CD4-positive, alpha-beta T cell treated with Interferon gamma for 1 hour (primary cell): ENCODE data around the gene POLL.
A peak's percentile ranks its signal among the peaks of the same experiment; 100 is the strongest.

ENCODE experiments used
- DNase-seq: peaks from one replicate; pipeline ENCODE4 v3.0.0-alpha.2; 2020

POLL gene

GRCh38 chr10:101573885-101574753 lies 13.9 kb downstream of the POLL start:
- DNase-seq = no peak

- no peak for DNase-seq
Measured at GRCh38 chr10:101572785-101573184, 15.3 kb downstream of the POLL start.

DNA sequence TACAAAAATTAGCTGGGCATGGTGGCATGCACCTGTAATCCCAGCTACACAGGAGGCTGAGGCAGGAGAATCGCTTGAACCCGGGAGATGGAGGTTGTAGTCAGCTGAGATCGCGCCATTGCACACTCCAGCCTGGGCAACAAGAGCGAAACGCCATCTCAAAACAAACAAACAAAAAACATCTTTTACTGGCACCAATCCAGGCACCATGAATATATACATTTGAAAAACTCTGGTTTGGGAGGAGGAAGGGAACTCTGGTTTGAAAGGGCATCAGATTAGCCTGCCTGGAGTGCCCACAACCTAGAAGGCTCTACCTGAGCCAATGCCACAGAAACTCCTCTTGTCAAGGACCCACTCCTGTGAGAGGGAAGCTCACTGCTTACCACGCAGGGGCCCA lies 15.9 kb downstream of the POLL start:
- DNase-seq = no peak

DNA sequence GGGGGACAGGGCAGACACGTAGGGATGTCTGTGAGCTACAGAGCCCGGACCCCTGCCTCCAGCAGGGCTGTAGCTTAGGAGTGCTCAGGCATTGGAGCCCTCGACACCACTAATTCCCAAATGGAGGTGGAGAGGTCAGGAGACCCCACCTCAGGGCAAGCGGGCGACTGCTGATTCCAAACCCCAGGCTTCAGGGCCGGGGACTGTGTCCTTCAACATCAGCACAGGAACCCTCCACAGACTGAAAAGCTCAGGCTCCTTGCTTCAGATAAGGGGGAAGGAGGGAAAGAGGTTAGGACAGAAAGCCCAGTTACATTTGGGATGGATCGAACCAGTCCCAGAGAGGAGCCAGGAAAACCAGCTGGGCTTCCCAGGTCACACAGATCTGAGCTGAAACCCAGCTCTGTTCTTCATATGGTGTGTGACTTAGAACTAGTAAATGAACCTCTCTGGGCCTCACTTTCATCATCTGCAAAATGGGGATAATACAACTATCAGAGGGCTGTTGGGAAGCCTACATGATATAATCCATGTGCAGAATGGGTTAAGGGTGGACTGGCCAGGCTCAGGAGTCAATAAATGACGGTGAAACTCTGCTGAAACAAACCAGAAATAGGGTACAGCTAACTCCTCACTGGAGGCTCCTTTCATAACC lies 16.7 kb downstream of the POLL start:
- DNase-seq = no peak

DNA sequence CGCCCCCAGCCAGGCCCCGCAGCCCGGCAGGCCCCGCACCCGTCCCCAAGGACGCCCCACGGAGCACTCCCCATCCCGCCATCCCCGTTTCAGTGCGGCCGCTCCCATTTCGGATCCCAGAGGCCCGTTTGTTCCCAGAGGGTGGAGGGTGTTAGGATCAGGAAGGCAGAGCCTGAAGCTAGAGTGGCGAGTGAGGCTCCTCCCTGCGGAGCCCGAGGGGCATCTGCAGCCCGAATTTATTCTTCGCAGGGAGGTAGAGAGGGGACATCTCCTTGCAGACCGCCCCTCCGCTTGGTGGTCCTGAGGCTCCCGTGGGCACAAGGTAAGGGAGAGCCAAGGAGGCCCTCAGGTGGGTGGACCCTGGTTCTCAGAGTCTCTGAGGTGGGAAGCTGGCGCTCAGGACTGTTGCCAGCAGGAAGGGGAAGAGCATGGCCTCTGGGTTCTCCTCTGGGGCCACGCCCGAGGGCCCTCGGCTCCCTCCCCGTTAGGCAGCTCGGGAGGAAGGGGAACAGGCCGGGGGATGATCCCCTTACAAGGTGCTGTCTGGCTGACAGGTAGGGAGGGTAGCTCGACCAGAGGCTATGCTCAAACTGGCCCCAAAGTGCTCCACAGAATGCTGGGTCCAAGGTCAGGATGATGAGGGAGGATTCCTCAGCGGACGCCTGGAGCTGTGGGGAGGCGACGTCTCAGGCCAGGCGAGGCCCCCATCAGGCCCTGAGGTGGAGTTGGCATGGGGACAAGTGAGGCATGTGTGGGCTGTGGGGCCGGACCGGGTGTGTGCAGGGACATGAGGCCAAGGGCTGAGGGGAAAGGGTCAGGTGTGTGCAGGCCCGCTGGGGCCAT lies 17.4 kb downstream of the POLL start:
- peak; percentile 4 for DNase-seq

GRCh38 chr10:101569622-101570427 lies 18.2 kb downstream of the POLL start:
- peak; percentile 77 for DNase-seq

- no peak for DNase-seq
Measured at GRCh38 chr10:101569323-101569621, 18.8 kb downstream of the POLL start.

DNA sequence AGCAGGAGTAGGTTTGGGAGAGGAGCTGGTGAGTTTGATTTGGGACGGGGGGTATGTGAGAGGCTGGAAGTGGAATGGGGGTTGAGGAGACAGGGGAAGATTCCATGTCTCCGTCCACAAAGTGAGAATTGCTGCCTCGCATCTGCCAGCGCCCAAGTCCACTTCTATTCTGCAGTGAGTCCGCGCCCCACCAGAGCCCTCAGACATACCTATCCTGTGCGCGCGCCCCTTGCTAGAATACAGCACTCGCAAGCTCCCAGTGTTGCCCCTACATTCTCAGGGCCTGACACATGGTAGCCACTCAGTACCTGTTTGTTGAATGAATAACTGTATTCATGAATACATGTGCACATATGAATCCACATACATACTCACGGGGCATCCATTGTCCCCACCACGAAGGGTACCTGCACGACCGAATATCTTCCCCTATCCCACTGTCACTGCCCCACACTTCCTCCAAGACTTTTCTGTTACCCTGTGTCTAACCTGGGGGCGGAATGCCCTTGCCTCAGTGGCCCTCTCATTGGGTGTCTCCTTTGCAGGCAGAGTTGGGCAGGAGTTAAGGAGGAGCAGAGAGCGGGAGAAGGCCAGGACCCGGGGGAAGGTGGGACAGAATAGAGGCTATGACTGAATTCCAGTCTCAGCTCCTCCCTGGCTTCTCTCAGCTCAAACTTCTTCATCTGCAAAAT lies 19.9 kb downstream of the POLL start:
- DNase-seq = no peak

DNA sequence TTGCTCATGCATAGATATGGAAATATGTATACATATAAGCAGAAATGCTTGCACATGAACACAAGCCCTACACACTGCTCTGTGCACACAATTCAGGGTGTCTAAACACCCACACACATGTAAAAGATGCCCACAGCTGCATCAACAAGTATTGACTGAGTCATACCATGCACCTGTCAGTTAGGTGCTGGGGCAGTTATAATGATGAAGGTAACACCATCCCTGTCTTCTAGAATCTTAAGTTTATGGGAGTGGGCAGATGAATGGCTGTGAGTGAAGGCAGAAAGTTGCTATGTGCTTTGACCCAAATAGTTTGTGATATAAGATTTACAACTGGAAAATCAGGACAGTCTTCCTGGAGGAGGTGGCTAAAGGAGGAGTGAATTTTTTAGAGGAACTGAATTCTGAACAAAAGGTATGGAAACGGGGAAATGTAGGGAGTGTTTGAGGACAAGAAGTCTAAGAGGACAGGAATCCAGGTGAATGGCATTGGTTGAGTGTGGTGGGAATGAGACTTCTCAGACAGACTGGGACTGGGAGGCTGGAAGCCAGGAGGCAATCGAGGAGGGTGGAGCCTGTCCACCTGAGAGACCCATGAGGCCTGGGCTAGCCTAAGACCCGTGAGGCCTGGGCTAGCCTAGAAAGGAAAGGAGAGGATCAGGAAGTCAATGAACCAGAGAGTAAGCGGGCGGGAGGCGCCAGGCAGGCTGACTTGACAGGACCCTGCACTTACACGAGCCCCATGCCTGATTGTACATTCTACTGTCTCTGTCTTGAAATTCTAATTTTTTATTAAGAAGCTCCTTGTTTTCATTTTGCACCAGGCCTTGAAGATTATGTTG lies 20.7 kb downstream of the POLL start:
- DNase-seq = no peak

DNA sequence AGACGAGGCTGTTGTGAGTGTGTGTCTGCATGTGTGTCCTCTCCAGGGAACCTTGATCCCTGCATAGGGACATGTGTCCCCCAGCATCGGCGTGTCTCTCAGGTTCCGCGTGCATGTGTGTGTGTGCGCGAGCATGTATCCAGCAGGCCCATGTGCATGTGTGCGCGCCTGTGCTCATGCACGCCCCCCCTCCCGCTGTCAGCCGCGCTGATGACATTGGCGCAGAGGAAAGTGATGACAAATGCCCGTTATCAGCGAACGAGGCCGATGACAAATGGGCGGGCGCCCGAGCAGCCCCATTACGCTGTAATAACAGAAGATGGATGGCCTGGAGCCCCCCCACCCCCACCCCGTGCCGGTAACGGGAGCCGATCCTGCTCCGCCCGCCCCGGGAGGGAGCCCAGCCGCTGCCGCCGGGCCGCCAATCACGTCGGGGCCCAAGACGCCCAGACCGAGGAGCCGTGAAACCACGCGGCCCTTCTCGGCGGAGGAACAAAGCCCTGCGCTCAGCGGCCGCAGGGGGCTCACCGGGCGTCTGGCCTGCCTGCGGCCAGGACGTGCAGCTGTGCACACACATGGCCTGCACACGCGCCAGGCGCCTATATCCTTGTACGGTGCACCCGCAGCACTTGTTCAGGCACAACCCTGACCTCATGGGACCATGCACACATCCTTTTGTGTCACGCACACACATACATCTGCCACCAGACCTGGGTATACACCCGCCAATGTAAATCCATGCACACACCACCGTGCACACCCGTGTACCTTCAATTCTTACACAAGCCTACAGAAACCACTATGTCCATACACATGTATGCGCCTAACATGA lies 21.5 kb downstream of the POLL start:
- DNase-seq = no peak

- DNase-seq = no peak
Measured at GRCh38 chr10:101565936-101566332, 22.1 kb downstream of the POLL start.

DNA sequence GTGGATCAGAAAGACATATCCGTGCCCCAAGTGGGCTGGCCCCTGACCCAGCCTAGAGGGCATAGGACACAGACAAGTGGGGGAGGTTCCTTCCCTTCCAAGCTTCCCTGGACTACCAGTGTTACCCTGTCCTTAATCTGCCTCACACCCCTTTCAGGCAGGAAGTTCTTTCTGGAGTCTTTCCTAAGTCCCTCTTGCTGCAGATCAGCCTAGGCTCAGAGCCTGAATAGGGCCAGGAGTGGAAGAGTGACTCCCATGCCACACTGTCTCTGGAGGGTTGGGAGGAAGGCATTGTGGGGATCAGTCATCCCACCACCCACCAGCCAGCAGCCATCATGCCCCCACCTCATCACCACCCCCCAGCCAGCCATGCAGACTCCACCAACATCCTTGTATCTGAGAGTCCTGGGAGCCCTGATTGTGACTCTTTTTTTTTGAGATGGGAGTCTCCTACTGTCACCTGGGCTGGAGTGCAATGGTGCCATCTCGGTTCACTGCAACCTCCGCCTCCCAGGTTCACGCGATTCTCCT lies 22.6 kb downstream of the POLL start:
- DNase-seq = no peak

DNA sequence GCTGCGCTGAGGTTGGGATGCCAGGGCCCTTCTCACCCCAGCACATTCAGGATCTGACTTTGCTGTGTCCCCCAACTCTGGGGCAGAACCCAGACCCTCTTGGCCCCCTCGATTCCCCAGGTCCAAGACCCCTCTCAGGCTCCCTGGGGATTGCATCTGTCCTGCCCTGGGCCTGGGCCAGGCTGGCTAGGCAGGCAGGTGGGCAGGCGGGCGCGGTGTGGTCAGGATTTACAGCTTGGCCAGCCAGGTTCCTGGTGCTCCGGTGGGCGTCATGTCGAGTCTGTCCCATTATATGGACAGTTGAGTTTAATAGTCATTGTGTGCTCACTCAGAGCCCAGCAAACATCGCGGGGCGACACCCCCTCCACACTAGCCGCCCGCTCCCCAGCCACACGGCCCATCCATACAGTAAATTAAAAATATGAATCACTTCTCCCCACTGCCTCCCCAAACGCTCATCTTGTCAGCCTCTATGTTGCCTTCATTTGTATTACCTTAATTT lies 23.5 kb downstream of the POLL start:
- DNase-seq = no peak

GRCh38 chr10:101563497-101564040 lies 24.5 kb downstream of the POLL start:
- no peak for DNase-seq

- DNase-seq = no peak
Measured at GRCh38 chr10:101563007-101563406, 25.1 kb downstream of the POLL start.

GRCh38 chr10:101562231-101562630 lies 25.8 kb downstream of the POLL start:
- no peak for DNase-seq

DNA sequence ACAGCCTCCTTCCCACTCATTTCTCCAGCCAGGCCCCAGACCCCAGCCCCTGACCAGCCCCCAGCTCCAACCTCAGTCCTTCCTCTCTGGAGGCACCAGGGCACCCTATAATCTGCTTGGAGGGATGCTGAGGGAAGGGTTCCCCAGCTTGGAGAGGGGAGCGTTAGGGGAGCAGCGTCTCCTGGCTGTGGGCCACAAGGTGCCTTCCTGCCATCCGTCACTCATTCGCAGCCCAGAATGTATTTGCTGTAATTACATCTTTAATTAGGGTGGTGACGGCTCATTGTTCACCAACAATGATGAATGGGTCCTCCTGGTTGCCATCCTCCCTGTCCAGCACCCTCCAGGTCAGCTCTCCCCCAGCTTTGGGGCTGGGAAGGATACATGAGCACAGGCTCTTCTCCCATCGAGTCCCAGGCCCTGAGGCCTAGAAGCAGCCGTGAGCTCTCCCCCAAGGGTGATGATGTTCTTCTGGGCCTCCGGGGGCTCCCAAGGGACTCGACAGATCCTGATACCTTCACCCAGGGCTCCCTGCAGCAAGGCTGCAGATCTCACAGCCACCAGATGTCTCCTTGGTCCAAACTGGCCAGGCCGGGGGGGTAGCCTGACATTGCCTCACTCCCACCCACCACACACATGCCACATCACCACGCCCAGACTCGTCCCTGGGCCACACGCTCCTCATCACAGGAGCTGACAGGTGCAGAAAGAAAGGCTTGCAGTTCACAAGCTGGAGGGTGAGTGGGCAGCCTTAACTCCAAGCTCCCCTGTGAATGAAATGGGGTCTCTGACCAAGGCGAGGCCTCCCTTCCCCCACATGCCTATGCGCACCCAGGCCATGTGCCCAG lies 26.8 kb downstream of the POLL start:
- DNase-seq = no peak

DNA sequence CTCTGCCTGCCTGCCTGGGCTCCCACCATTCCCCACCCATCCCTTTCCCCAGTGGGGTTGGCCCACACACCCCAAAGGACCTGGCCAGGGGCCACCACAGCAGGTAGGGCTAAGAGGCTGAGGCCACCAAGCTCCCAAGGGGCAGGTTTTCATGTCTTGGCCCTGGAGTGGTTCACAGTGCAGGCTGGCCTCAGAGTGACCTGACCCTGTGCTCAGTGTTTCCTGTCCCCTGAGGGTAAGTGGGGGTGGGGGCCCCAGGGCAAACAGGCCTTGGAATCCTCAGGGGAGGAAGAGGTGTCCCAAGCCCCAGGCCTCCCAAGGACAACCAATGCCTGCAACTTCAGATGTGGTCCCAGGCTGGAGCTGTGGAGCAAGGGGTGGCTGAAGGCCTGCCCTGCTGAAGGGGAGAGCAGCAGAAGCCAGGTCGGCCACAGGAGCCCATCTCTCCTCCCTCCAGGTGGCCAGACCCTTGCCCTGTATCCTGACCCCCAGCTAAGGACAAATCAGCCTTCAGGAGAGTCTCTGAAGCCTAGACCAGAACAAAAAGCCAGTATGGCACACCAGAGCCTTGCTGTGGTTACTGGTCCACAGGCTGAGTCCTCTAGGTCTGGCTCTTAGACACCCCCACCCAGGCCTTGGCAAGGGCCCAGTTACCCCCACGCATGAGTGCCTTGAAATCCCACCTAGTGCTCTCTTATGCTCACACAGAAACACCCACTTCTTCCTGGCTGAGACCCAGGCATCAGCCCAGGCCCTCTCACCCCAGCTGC lies 27.6 kb downstream of the POLL start:
- no peak for DNase-seq
